ENCODE results near the gene FHAD1.

The FHAD1 gene

GRCh38 chr1:15405106-15405850 lies 158.3 kb downstream of the FHAD1 start:
- DNase-seq = no peak

DNA sequence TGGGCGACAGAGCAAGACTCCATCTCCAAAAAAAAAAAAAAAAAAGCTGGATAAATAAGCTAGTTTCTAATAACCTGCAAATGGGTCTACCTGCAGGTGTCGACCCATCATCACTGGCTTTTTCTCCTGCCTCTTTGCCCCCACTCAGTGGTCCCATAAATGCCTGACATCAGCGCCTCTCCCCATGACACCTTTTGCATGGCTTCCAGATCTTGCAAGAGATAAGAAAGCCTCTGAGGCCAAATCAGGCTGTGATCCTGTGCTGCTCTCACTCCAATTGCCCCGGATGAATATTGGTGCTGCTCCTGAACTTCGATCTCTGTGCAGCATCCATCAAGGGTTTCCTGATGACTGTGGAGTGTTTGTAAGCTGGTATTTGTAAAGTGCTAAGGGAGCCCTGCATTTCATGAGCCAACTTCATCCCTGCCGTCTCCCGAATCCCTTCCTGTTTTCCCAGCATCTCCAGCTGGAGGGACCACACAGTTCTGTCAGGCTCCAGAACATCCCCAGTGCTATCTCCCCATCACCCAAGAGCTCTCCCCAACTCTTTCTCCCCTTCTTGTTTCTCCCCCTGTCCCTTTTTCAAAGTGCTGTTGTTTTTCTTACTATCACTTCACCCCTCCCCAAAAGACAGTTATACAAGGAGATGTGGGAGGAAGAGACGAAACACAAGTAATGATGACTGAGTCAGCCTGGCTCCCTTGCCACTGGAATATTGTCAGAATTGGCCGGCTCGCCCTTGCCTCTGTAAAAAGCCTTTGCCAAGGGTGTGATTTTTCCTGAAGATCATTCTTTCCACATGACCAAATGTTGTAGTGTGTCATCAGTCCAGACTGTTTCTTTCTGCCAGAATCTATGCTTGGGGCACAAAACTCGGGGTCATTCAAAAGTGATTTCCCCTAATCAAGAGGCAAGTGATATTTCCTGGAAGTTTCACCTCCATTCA lies 159.9 kb downstream of the FHAD1 start:
- DNase-seq = no peak

- DNase-seq = no peak
These were observed 160.6 kb downstream of the FHAD1 start for GRCh38 chr1:15407580-15407979.

DNA sequence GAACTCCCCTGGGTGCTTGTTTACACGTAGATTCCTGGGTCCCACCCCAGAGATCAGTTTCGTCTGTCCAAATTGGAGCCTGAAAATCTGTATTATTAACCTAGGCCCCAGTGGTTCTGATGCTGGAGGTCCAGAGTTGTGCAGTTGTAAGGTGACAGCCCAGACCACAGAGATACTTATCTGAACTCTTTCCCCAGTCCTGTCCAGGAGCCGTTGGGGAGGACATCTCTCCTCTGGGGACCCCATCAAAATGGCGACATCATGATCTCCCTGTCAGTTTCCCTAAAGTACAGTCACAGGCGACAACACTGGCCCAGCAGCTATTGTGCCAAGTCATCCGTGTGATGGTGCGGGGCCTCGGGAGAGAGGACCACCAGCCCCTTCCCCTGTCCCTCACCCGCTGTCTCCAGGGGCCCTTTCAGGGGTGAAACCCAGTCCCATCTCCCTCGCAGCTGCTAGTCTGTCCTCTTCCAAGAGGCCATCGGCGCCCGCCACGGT lies 161.9 kb downstream of the FHAD1 start:
- DNase-seq = no peak

DNA sequence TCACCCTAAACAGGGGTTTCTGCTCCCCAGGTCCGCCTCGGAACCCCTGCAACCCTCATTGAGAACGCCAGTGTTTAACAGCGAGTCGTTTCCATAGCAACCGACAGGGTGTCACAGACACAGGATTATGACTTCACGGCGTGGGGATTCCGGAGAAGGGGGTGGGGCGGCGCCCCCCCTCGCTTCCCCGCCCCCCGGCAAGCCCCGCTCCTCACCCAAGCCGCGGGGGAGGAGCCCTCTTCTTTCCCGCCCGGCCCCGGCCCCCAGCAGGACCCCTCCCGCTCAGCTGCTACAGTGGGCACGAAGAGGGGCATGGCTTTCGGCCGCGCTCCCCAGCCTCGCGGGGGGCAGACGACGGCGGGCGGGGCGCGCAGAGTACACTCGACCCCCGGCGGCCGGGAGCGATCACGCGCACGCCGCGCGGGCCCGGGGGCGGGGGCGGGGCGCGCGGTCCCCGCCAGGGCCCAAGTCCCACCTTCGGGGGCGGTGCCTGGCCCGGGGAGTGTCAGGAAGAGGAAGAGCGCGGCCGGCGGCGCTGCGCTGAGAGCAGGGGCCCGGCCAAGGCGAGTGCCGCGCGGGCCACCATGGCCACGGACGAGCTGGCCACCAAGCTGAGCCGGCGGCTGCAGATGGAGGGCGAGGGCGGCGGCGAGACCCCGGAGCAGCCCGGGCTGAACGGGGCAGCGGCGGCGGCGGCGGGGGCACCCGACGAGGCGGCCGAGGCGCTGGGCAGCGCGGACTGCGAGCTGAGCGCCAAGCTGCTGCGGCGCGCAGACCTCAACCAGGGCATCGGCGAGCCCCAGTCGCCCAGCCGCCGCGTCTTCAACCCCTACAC lies 162.6 kb downstream of the FHAD1 start, which contains the start of gene EFHD2:
Gene EFHD2 (plus strand): TSS at position 501 of the 835 bp plus-strand sequence. CDS start 84 bp downstream, at position 585.
- DNase-seq = peak; percentile 92

GRCh38 chr1:15410223-15410883 lies 163.3 kb downstream of the FHAD1 start:
- no peak for DNase-seq

DNA sequence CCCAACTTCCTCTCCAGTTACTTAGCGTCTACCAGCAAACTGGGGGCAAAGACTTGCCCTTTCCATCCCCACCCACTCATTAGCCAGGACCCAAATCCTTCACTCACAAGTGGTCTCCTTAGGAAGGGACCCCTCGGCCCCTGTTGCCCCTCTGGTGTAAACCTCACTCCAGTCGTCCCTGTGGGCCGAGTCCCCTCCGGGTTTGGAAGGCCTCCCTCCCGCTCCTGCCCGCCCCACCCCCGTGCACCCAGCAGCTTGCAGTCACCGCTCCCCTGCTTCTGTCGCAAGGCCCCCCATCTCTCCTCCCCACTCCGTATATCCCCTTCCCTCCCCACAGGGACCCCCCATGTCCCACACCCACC lies 163.8 kb downstream of the FHAD1 start:
- DNase-seq = no peak

DNA sequence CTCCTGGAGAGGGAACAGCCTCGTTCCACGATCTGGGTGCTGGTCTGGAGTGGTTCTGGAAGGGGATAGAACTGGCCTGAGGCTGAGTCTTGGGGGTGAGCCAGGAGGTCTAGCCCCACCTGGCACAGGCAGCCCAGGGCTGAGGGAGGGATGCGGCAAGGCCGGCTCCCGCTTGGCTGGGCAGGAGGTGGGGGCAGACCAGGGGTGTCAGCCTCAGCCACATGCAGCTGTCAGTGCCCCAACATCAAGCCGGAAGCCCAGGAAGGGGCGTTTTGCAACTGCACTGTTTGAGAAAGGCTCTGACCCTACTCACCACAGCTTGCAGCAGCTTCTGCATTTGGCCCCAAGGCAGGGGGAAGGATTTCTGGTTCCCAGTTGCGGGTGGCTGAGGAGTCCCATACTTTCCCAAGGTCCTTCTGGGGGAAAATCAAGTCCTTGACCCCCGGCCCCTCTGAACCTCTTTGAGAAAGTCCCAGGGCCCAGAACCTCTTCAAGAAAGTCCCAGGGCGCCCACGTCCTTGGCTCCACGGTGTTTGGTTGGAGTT lies 164.6 kb downstream of the FHAD1 start:
- no peak for DNase-seq

GRCh38 chr1:15412175-15412800 lies 165.3 kb downstream of the FHAD1 start:
- DNase-seq = no peak

DNA sequence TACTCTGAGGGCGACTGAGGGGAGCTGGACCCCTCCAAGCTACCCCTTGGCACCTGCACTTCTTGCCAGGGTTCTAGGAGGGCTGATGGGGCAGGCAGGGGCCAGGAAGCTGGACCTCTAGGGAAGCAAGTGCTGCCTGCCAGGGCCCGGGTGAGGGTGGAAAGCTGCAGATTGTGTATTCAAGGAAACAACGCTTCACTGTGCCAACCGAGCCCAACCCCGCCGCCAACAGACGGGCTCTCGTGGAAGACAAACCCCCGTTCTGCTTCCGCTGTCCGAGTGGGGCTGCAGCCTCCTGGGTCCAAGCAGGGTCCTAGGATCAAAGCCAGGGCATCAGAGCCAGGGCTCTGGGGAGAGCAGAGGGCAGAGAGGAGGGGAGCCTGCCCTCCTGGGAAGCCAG lies 165.8 kb downstream of the FHAD1 start:
- no peak for DNase-seq

DNA sequence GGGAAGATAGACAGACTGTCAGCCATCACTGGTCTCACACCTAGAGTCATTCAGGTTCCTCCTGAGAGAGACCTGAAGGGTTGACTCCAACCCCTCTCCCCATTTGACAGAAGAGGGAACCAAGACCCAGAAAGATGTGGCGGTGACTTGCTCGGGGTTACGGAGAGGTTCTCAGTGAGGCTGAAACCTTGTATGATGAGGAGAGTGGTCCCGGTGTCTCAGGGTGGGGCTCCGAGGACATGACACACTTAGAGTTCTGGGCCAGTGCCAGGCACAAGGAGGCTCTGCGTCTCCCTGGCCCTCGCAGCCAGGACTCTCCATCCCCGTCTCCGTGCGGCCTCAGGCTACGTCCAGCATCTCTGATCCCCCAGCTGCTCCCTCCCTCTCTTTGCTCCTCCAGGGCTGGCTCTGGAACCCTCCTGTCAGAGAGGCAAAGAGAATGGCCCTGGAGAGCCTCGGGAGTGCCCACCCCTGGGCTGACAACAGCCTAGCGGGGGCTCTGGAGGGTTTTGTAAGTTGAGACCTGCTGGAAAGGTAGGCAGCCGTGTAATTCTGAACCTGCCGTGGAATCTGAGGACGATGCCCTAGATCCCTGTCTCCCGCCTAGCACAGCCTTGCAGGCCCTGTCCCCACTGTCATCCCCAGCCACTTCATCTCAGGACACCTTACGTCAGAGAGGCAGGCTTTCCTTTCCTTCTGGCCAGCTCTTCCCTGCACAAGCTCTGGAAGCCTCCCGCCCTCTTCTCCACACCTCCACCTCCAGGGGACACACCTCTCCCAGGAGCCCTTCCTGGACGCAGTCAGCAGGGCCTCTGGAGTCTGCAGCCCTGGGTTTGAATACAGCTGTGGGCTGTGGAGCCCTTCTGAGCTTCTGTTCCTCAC lies 166.8 kb downstream of the FHAD1 start:
- no peak for DNase-seq

DNA sequence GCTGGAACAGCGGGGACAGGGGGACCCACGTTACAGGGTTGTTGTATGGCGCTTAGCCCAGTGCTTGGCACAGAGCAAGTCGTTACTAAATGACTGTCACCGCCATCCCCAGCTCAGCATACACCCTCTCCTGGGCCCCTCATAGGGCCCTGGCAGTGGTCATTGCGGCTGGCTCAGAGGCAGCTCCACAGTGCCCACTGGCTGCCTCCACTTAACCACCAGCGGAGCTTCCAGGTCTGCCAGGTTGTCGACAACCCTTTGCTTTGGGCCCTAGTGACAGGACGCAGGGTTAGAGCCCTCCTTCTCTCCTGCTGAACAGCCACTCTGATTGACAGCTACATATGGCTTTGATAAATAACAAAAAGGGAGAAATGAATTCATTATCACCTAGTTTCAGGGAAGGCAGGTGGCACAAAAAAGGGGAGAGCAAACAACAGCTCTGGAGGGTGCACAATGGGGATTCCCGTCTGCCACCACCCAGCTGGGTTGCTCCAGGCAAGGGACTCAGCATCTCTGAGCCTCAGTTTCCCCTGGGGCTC lies 167.5 kb downstream of the FHAD1 start:
- no peak for DNase-seq

GRCh38 chr1:15417059-15417934 lies 170.3 kb downstream of the FHAD1 start:
- no peak for DNase-seq

DNA sequence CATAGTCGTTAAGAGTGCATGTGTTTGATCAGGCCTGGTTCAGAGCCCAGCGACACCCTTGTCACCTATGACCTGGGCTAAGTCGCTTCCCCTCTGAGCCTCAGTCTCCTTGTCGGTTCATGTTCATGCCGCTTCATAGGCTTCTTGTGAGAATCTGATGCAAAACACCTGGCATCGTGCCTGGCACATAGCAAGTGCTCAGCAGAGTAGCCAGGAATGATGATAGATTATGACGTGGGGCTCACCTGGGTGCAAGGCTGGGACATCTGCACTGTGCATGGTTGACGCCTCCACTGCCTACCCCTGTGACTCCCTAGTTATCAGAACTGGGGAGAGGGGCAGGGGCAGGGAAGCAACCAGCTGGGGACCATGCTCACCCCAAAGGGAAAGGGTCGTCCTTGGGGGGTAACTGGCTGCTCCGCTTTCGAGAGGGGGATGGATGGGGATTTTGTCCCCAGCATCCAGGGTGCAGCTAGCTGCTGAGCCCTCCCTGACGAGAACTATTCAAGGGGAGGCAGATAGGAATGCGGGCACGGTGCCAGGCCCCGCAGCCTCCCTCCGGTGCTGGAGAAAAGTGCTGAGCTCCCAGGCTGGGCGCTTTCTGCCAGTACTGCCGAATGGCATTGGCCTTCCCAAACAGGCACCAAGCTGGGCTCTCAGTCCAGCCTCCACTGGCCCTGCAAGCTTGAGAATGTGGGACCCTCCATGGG lies 171.9 kb downstream of the FHAD1 start:
- DNase-seq = no peak

GRCh38 chr1:15420853-15421465 lies 173.9 kb downstream of the FHAD1 start:
- no peak for DNase-seq

DNA sequence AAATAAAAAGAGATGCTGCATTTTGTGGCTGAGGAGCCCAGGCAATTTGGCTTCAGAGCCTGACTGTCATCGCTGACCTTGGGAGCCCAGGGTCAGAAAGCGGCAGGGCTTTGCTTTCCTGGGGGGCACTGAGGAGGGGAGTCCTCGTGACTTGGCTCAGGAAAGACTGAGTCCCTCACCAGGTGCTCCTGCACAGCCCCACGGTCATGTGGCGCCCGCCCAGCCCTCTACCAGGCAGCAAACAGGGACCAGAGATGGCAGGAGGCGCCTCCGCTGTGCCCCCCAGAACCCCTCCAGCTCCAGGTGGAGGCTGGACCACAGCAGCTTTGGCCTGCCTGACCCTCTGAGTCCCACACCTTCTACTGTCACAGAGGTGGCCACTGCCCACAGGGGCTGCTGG lies 175.8 kb downstream of the FHAD1 start:
- no peak for DNase-seq

- DNase-seq = no peak
These were observed 176.5 kb downstream of the FHAD1 start for GRCh38 chr1:15423355-15424077.
